MM.1S (cell line): ENCODE data around the gene CATSPERD.

Source experiments
- CTCF ChIP-seq: fragments of 300-600 bp; sonication (generic); IDR thresholded peaks from 2 replicates; pipeline ENCODE4 v1.5.1; 2016; ENCODE audit warnings: antibody characterized with exemption, low read length, mixed read lengths
- EZH2phosphoT487 ChIP-seq: fragments of 300-600 bp; sonication (generic); IDR thresholded peaks from 2 replicates; pipeline ENCODE4 v1.6.1; 2018; ENCODE audit warnings: antibody characterized with exemption, low read length

- TF ChIP-seq CTCF (no peak), EZH2phosphoT487 (no peak)
These were observed 21.6 kb downstream of the CATSPERD start for GRCh38 chr19:5742051-5742450.
